DMS153 (cell line): Measurements from ENCODE around the gene METTL18.
A peak's percentile ranks its signal among the peaks of the same experiment; 100 is the strongest.
"Not testable (repeated sequence)": the region's sequence is repeated elsewhere in the genome, so short reads cannot be mapped to it uniquely, and the experiment has no call there.

ENCODE experiments used
- DNase-seq: peaks from one replicate; lab custom pipeline; 2025; lab: John Stamatoyannopoulos, UW

The METTL18 gene

GRCh38 chr1:169794530-169795416, at the start of gene METTL18:
TSS of gene METTL18 (minus strand) at chr1:169794907. CDS start at chr1:169793695, 1,212 bp downstream.
- DNase-seq, result peak; percentile 93

GRCh38 chr1:169838942-169839341, 44.2 kb upstream of the METTL18 start:
- no peak for DNase-seq

- no peak for DNase-seq
Measured at GRCh38 chr1:169836198-169836597, 41.5 kb upstream of the METTL18 start.

- DNase-seq, result no peak
Measured at GRCh38 chr1:169835647-169836046, 40.9 kb upstream of the METTL18 start.

- no peak for DNase-seq
Measured at GRCh38 chr1:169834869-169835268, 40.2 kb upstream of the METTL18 start.

- no peak for DNase-seq
Measured at GRCh38 chr1:169833179-169833901, 38.6 kb upstream of the METTL18 start.

GRCh38 chr1:169829671-169830070, 35.0 kb upstream of the METTL18 start:
- DNase-seq, result no peak

- no peak for DNase-seq
Measured at GRCh38 chr1:169824153-169824552, 29.4 kb upstream of the METTL18 start.

- DNase-seq, result no peak
Measured at GRCh38 chr1:169821500-169821899, 26.8 kb upstream of the METTL18 start.

- no peak for DNase-seq
Measured at GRCh38 chr1:169816617-169817016, 21.9 kb upstream of the METTL18 start.

GRCh38 chr1:169814265-169814664, 19.6 kb upstream of the METTL18 start:
- DNase-seq, result no peak

GRCh38 chr1:169812131-169812530, 17.4 kb upstream of the METTL18 start:
- no peak for DNase-seq

GRCh38 chr1:169811418-169812035, 16.8 kb upstream of the METTL18 start:
- not testable (repeated sequence) for DNase-seq

GRCh38 chr1:169809370-169810095, 14.8 kb upstream of the METTL18 start:
- no peak for DNase-seq

- DNase-seq, result no peak
Measured at GRCh38 chr1:169804941-169805340, 10.2 kb upstream of the METTL18 start.

- DNase-seq, result no peak
Measured at GRCh38 chr1:169802888-169803287, 8.2 kb upstream of the METTL18 start.

GRCh38 chr1:169797281-169797680, 2.6 kb upstream of the METTL18 start:
- no peak for DNase-seq

GRCh38 chr1:169796274-169796810, 1.6 kb upstream of the METTL18 start:
- DNase-seq, result no peak

GRCh38 chr1:169795687-169796086, 980 bp upstream of the METTL18 start:
- DNase-seq, result no peak

GRCh38 chr1:169793730-169794129, 977 bp downstream of the METTL18 start:
- no peak for DNase-seq

- DNase-seq, result no peak
Measured at GRCh38 chr1:169788402-169788801, 6.3 kb downstream of the METTL18 start.

GRCh38 chr1:169786974-169787373, 7.7 kb downstream of the METTL18 start:
- no peak for DNase-seq
